H9 (cell line): ENCODE measurements around the gene PRCD. TPM values are rescaled to one million over a fixed set of nuclear protein-coding genes. Genes with fewer than 3 reads are reported as not detected.

ENCODE experiments used
- DNase-seq: peaks from one replicate; pipeline ENCODE4 v3.0.0-alpha.2; 2017
- H2AFZ ChIP-seq: one replicate; pipeline ENCODE4 v1.6.1; 2013; ENCODE audit warnings: mild to moderate bottlenecking, low read length, control low read depth, moderate library complexity
- H2AK5ac ChIP-seq: 2 replicates; pipeline ENCODE4 v1.6.1; 2013; ENCODE audit warnings: low read length, control low read depth, mixed read lengths; ENCODE audit not compliant: insufficient read length
- H2BK120ac ChIP-seq: one replicate; pipeline ENCODE4 v1.6.1; 2013; ENCODE audit warnings: low read depth, mild to moderate bottlenecking, low read length, control low read depth, inconsistent platforms; ENCODE audit not compliant: poor library complexity, severe bottlenecking
- H2BK12ac ChIP-seq: 2 replicates; pipeline ENCODE4 v1.6.1; 2013; ENCODE audit warnings: low read length, control low read depth, mixed read lengths, low read depth; ENCODE audit not compliant: insufficient read length
- H2BK15ac ChIP-seq: 2 replicates; pipeline ENCODE4 v1.6.1; 2013; ENCODE audit warnings: low read depth, low read length, control low read depth
- H2BK20ac ChIP-seq: one replicate; pipeline ENCODE4 v1.6.1; 2013; ENCODE audit warnings: low read depth, mild to moderate bottlenecking, low read length, control low read depth, inconsistent platforms; ENCODE audit not compliant: poor library complexity, severe bottlenecking
- H2BK5ac ChIP-seq: 2 replicates; pipeline ENCODE4 v1.6.1; 2013; ENCODE audit warnings: low read length, control low read depth, mixed read lengths; ENCODE audit not compliant: insufficient read length
- H3K14ac ChIP-seq: 2 replicates; pipeline ENCODE4 v1.6.1; 2013; ENCODE audit warnings: low read length, control low read depth; ENCODE audit not compliant: insufficient read depth
- H3K18ac ChIP-seq: 2 replicates; pipeline ENCODE4 v1.6.1; 2013; ENCODE audit warnings: low read depth, mild to moderate bottlenecking, mixed read lengths, low read length, control low read depth; ENCODE audit not compliant: insufficient read length
- H3K23ac ChIP-seq: 2 replicates; pipeline ENCODE4 v1.6.1; 2013; ENCODE audit warnings: low read length, control low read depth, mixed read lengths, low read depth; ENCODE audit not compliant: insufficient read length
- H3K23me2 ChIP-seq: 2 replicates; pipeline ENCODE4 v1.6.1; 2013; ENCODE audit warnings: low read depth, mild to moderate bottlenecking, mixed read lengths, low read length, control low read depth; ENCODE audit not compliant: insufficient read length, poor library complexity, severe bottlenecking
- H3K27ac ChIP-seq: 2 replicates; pipeline ENCODE4 v1.5.1; 2013; ENCODE audit warnings: low read length, control low read depth, mixed read lengths, low read depth; ENCODE audit not compliant: insufficient read length
- H3K27me3 ChIP-seq: 2 replicates; pipeline ENCODE4 v1.6.1; 2013; ENCODE audit warnings: low read length, control low read depth, inconsistent platforms; ENCODE audit not compliant: insufficient read depth
- H3K4ac ChIP-seq: 2 replicates; pipeline ENCODE4 v1.6.1; 2013; ENCODE audit warnings: low read depth, mild to moderate bottlenecking, control low read depth, inconsistent platforms, low read length, moderate library complexity
- H3K4me1 ChIP-seq: 2 replicates; pipeline ENCODE4 v1.6.1; 2013; ENCODE audit warnings: low read length, control low read depth, inconsistent platforms; ENCODE audit not compliant: insufficient read depth
- H3K4me2 ChIP-seq: 2 replicates; pipeline ENCODE4 v1.6.1; 2013; ENCODE audit warnings: low read length, control low read depth, mixed read lengths; ENCODE audit not compliant: insufficient read length, insufficient read depth
- H3K56ac ChIP-seq: 2 replicates; pipeline ENCODE4 v1.6.1; 2013; ENCODE audit warnings: low read depth, mild to moderate bottlenecking, mixed read lengths, low read length, control low read depth; ENCODE audit not compliant: insufficient read length
- H3K79me1 ChIP-seq: 2 replicates; pipeline ENCODE4 v1.6.1; 2013; ENCODE audit warnings: low read depth, mild to moderate bottlenecking, moderate library complexity, low read length, control low read depth, inconsistent platforms; ENCODE audit not compliant: insufficient read depth, poor library complexity, severe bottlenecking
- H3K79me2 ChIP-seq: 2 replicates; pipeline ENCODE4 v1.6.1; 2013; ENCODE audit warnings: low read length, control low read depth, inconsistent platforms; ENCODE audit not compliant: insufficient read depth
- H3K9ac ChIP-seq: 2 replicates; pipeline ENCODE4 v1.6.1; 2013; ENCODE audit warnings: low read length, control low read depth, mixed read lengths; ENCODE audit not compliant: insufficient read length; ENCODE audit errors: extremely low read depth
- H3K9me3 ChIP-seq: one replicate; pipeline ENCODE4 v1.6.1; 2013; ENCODE audit warnings: low read depth, low read length, inconsistent platforms; ENCODE audit not compliant: control insufficient read depth
- H3T11ph ChIP-seq: one replicate; pipeline ENCODE4 v1.6.1; 2013; ENCODE audit warnings: mild to moderate bottlenecking, low read length, control low read depth, inconsistent platforms
- H4K20me1 ChIP-seq: one replicate; pipeline ENCODE4 v1.6.1; 2013; ENCODE audit not compliant: control insufficient read depth, insufficient read length, insufficient read depth
- H4K5ac ChIP-seq: 2 replicates; pipeline ENCODE4 v1.6.1; 2013; ENCODE audit warnings: low read depth, mild to moderate bottlenecking, mixed read lengths, low read length, control low read depth; ENCODE audit not compliant: insufficient read length
- H4K8ac ChIP-seq: replicated peaks from 2 replicates; pipeline ENCODE4 v1.6.1; 2013; ENCODE audit warnings: low read length, control low read depth, mixed read lengths, low read depth; ENCODE audit not compliant: insufficient read length
- H4K91ac ChIP-seq: 2 replicates; pipeline ENCODE4 v1.6.1; 2013; ENCODE audit warnings: low read depth, mild to moderate bottlenecking, moderate library complexity, mixed read lengths, low read length, control low read depth; ENCODE audit not compliant: insufficient read length
- H3K27ac Mint-ChIP-seq, 3 experiments: 2 replicates in 2 of 3; 3 replicates in 1 of 3; pipeline ENCODE4 v1.8.0; 2020 to 2021; ENCODE audit warnings: mixed read lengths in 3 of 3, mild to moderate bottlenecking in 1 of 3, moderate library complexity in 1 of 3
- H3K27me3 Mint-ChIP-seq: 2 replicates; pipeline ENCODE4 v1.8.0; 2021; ENCODE audit warnings: low read depth, mild to moderate bottlenecking, moderate library complexity, mixed read lengths
- H3K36me3 Mint-ChIP-seq, 3 experiments: 2 replicates in 2 of 3; 3 replicates in 1 of 3; pipeline ENCODE4 v1.8.0; 2020 to 2021; ENCODE audit warnings: low read depth in 3 of 3, mixed read lengths in 3 of 3; ENCODE audit not compliant: insufficient read depth in 1 of 3
- H3K4me1 Mint-ChIP-seq, 2 experiments: 2 replicates each; pipeline ENCODE4 v1.8.0; 2020; ENCODE audit warnings: mixed read lengths in 2 of 2
- H3K4me3 Mint-ChIP-seq, 2 experiments: 2 replicates in 1 of 2; 3 replicates in 1 of 2; pipeline ENCODE4 v1.8.0; 2020 to 2021; ENCODE audit warnings: mild to moderate bottlenecking in 2 of 2, mixed read lengths in 2 of 2, moderate library complexity in 1 of 2
- H3K9me3 Mint-ChIP-seq, 2 experiments: 2 replicates in 1 of 2; 3 replicates in 1 of 2; pipeline ENCODE4 v1.8.0; 2020; ENCODE audit warnings: mild to moderate bottlenecking in 2 of 2, mixed read lengths in 2 of 2, moderate library complexity in 1 of 2
- WGBS: extraction: QIAGEN DNeasy Blood & Tissue Kit; methylation state at CpG from one replicate; pipeline ENCODE4 v1.1.7; 2013; ENCODE audit warnings: missing lambda C conversion rate, low lambda C conversion rate, mixed read lengths; ENCODE audit not compliant: insufficient read length; ENCODE audit errors: extremely low coverage; 5-methylcytosine and 5-hydroxymethylcytosine counted together
- total RNA-seq: library from RNA; stranded (reverse); gene quantifications from 2 replicates; pipeline ENCODE4 v1.2.1, GENCODE V29; 2021
- TF ChIP-seq, protein P1 (sequence below): fragments of 200-600 bp; sonication (generic); conservative IDR thresholded peaks from 3 replicates; pipeline ENCODE4 v1.8.0; 2021; ENCODE audit warnings: antibody characterized with exemption, mild to moderate bottlenecking

Gene PRCD
- total RNA-seq, 1 experiment from 2014 or later, result 0.46 TPM

DNA sequence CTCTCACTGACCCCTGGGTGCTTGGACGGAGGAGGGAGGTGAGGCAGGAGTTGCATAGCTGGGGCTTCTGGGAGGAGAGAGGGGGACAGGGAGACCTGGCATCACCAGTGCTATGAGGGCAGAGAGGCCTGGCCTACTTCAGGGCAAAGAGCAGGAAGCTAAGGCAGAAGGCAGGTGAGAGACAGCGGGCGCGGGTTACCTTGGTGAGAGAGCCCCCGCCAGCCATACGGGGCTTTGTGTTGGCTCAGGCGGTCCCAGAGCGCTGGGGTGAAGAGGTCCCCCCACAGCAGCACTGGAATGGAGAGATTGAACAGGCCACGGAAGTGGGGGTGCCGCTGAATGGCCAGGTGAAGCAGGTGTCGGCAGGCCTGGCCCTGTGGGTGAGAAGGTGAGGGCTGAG lies 34.3 kb downstream of the PRCD start:
- Mint-ChIP-seq H3K9me3 (no peaks in the 10 kb centered on the region), H3K27ac (no peak overlapping the region), H3K27me3 (peaks cover 3% of the 10 kb centered on the region), H3K36me3 (peaks cover 0 to 4% (median 0%) of the 10 kb centered on the region in 3 experiments; a peak in 3 of 7 replicates), H3K4me3 (no peak overlapping the region), H3K4me1 (peaks cover 9 to 10% of the 10 kb centered on the region in 2 experiments)
- H4K8ac ChIP-seq, result no peak overlapping the region
- H2BK15ac ChIP-seq, result no peak overlapping the region
- no peak overlapping the region for H4K5ac ChIP-seq
- no peak overlapping the region for H3K9ac ChIP-seq
- H3K56ac ChIP-seq, result no peak overlapping the region
- H3K23me2 ChIP-seq, result no peaks in the 10 kb centered on the region
- TF ChIP-seq, protein P1, sequence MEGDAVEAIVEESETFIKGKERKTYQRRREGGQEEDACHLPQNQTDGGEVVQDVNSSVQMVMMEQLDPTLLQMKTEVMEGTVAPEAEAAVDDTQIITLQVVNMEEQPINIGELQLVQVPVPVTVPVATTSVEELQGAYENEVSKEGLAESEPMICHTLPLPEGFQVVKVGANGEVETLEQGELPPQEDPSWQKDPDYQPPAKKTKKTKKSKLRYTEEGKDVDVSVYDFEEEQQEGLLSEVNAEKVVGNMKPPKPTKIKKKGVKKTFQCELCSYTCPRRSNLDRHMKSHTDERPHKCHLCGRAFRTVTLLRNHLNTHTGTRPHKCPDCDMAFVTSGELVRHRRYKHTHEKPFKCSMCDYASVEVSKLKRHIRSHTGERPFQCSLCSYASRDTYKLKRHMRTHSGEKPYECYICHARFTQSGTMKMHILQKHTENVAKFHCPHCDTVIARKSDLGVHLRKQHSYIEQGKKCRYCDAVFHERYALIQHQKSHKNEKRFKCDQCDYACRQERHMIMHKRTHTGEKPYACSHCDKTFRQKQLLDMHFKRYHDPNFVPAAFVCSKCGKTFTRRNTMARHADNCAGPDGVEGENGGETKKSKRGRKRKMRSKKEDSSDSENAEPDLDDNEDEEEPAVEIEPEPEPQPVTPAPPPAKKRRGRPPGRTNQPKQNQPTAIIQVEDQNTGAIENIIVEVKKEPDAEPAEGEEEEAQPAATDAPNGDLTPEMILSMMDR, result no peak
- no peak overlapping the region for H4K91ac ChIP-seq
- no peak overlapping the region for H2AFZ ChIP-seq
- no peaks in the 10 kb centered on the region; the same call in 1 of the 2 replicates for H3K4me1 ChIP-seq
- no peaks in the 10 kb centered on the region for H3K9me3 ChIP-seq
- no peak overlapping the region for H3K14ac ChIP-seq
- no peak overlapping the region for H2BK12ac ChIP-seq
- H3K18ac ChIP-seq, result no peak overlapping the region
- no peak overlapping the region for H2AK5ac ChIP-seq
- H3K4ac ChIP-seq, result no peak overlapping the region
- H2BK120ac ChIP-seq, result no peak overlapping the region
- no CpG with 5 or more reads among the region's 11 CpGs for WGBS
- no peaks in the 10 kb centered on the region; the same call in 1 of the 2 replicates for H3K27me3 ChIP-seq
- H3K79me1 ChIP-seq, result no peaks in the 10 kb centered on the region
- no peak for DNase-seq
- no peak overlapping the region for H3K4me2 ChIP-seq
- no peak overlapping the region for H2BK20ac ChIP-seq
- no peak overlapping the region for H2BK5ac ChIP-seq
- no peaks in the 10 kb centered on the region for H3K79me2 ChIP-seq
- H3K23ac ChIP-seq, result no peak overlapping the region
- H4K20me1 ChIP-seq, result no peaks in the 10 kb centered on the region
- H3K27ac ChIP-seq, result no peak overlapping the region
- no peak overlapping the region for H3T11ph ChIP-seq
